ENCODE data around the gene RFLNA.

- TF ChIP-seq POLR2A (IDR thresholded peaks at IDR 0.05; ENCODE audit: low read length) (no peak), GATA1 (IDR thresholded peaks at IDR 0.05; ENCODE audit: low read depth, low read length) (no peak)
These were observed 12.6 kb upstream of the RFLNA start for GRCh38 chr12:124282287-124282686.

Data from erythroblast (primary cell).